ENCODE data around the gene CELF2.

DNA sequence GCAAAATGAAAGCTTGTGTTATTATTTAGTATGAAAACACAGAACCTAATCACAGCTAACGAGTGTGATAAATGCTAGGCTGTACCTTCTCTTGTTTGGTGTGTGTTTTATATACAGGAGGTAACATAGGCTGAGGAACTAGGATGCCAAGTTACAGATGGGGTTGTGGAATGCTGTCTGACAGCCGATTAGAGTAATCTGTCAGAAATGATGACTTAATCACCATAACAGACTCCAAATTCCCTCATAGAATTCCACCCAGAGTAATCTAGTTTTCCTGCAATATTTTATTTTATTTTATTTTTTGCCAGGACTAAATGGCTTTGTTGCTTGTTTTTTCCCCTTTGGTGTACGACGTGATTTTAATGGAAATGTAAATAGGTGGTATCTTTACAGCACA lies 221.2 kb downstream of the CELF2 start:
- TF ChIP-seq TAF1 (IDR thresholded peaks at IDR 0.05; ENCODE audit: borderline replicate concordance, insufficient read depth, low read length) (no peak), SIN3A (IDR thresholded peaks at IDR 0.05; ENCODE audit: borderline replicate concordance, insufficient read depth, low read length) (no peak), POLR2AphosphoS5 (IDR thresholded peaks at IDR 0.05; ENCODE audit: low read depth, low read length) (no peak), FOXP2 (optimal IDR thresholded peaks at IDR 0.05; ENCODE audit: borderline replicate concordance, extremely low read depth, extremely low read length, insufficient read depth) (no peak)
- TF ChIP-seq, protein P1, sequence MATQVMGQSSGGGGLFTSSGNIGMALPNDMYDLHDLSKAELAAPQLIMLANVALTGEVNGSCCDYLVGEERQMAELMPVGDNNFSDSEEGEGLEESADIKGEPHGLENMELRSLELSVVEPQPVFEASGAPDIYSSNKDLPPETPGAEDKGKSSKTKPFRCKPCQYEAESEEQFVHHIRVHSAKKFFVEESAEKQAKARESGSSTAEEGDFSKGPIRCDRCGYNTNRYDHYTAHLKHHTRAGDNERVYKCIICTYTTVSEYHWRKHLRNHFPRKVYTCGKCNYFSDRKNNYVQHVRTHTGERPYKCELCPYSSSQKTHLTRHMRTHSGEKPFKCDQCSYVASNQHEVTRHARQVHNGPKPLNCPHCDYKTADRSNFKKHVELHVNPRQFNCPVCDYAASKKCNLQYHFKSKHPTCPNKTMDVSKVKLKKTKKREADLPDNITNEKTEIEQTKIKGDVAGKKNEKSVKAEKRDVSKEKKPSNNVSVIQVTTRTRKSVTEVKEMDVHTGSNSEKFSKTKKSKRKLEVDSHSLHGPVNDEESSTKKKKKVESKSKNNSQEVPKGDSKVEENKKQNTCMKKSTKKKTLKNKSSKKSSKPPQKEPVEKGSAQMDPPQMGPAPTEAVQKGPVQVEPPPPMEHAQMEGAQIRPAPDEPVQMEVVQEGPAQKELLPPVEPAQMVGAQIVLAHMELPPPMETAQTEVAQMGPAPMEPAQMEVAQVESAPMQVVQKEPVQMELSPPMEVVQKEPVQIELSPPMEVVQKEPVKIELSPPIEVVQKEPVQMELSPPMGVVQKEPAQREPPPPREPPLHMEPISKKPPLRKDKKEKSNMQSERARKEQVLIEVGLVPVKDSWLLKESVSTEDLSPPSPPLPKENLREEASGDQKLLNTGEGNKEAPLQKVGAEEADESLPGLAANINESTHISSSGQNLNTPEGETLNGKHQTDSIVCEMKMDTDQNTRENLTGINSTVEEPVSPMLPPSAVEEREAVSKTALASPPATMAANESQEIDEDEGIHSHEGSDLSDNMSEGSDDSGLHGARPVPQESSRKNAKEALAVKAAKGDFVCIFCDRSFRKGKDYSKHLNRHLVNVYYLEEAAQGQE (IDR thresholded peaks at IDR 0.05; ENCODE audit: insufficient read depth in 1 of 2, low read depth in 2 of 2, low read length in 2 of 2): no peak

Data from PFSK-1 (cell line).